ENCODE measurements around the gene ZNF618. TPM values are rescaled to one million over a fixed set of nuclear protein-coding genes. Genes with fewer than 3 reads are reported as not detected.

The ZNF618 gene
- total RNA-seq, 2 experiments from 2014 or later, result not detected

- intact Hi-C loops (cut with micrococcal nuclease; ENCODE audit: unreplicated experiment), result no loop called here
- Histone ChIP-seq H3K9me2 (ENCODE audit: insufficient read depth, low read length) (no peaks in the 10 kb centered on the region), H3K4me2 (ENCODE audit: low read length) (no peak overlapping the region), H2AFZ (ENCODE audit: low read length) (no peak overlapping the region), H3K36me3 (ENCODE audit: insufficient read depth, low read length) (no peaks in the 10 kb centered on the region), H3K4me3 (ENCODE audit: low read depth, low read length, poor library complexity, severe bottlenecking) (no peak overlapping the region), H4K20me1 (ENCODE audit: insufficient read depth, low read length) (no peaks in the 10 kb centered on the region), H3K27ac (ENCODE audit: low read depth, low read length, poor library complexity, severe bottlenecking) (no peak overlapping the region), H3K9me3 (ENCODE audit: low read length) (peaks cover 6% of the 10 kb centered on the region; the same call in 1 of the 2 replicates), H3K4me1 (ENCODE audit: insufficient read depth, low read length, poor library complexity, severe bottlenecking) (no peaks in the 10 kb centered on the region), H3K79me2 (ENCODE audit: insufficient read depth, low read depth, low read length) (no peaks in the 10 kb centered on the region)
- TF ChIP-seq CTCF (conservative IDR thresholded peaks at IDR 0.05; ENCODE audit: low read length), result no peak
- TF ChIP-seq EZH2phosphoT487 (IDR thresholded peaks at IDR 0.05; ENCODE audit: borderline replicate concordance, low read depth, low read length), result no peak
- DNase-seq (ENCODE audit: low spot score), result no peak
- POLR2A ChIA-PET, result no interaction called here
- CTCF ChIA-PET (ENCODE audit: unreplicated experiment), result interaction anchor here (0.6 kb wide), 2 partner anchors 172 to 920 kb away, joined by 5 to 15 read pairs; no protein-coding TSS in a partner anchor
- no TSS peak for BruUV-seq (replicated peaks)
Measured at GRCh38 chr9:114025196-114025753, 149.2 kb downstream of the ZNF618 start.

- no peak for DNase-seq (ENCODE audit: low spot score)
- Histone ChIP-seq H3K27ac (ENCODE audit: low read depth, low read length, poor library complexity, severe bottlenecking) (no peak overlapping the region), H3K4me2 (ENCODE audit: low read length) (no peak overlapping the region), H4K20me1 (ENCODE audit: insufficient read depth, low read length) (no peaks in the 10 kb centered on the region), H3K4me3 (ENCODE audit: low read depth, low read length, poor library complexity, severe bottlenecking) (no peak overlapping the region), H2AFZ (ENCODE audit: low read length) (no peak overlapping the region), H3K9me2 (ENCODE audit: insufficient read depth, low read length) (no peaks in the 10 kb centered on the region), H3K4me1 (ENCODE audit: insufficient read depth, low read length, poor library complexity, severe bottlenecking) (no peaks in the 10 kb centered on the region), H3K9me3 (ENCODE audit: low read length) (peaks cover 6% of the 10 kb centered on the region; the same call in 1 of the 2 replicates), H3K79me2 (ENCODE audit: insufficient read depth, low read depth, low read length) (no peaks in the 10 kb centered on the region), H3K36me3 (ENCODE audit: insufficient read depth, low read length) (no peaks in the 10 kb centered on the region)
- TF ChIP-seq CTCF (conservative IDR thresholded peaks at IDR 0.05; ENCODE audit: low read length) (no peak), EZH2phosphoT487 (IDR thresholded peaks at IDR 0.05; ENCODE audit: borderline replicate concordance, low read depth, low read length) (no peak)
- no TSS peak for BruUV-seq (replicated peaks)
- intact Hi-C loops (cut with micrococcal nuclease; ENCODE audit: unreplicated experiment), result no loop called here
- POLR2A ChIA-PET, result no interaction called here
- CTCF ChIA-PET (ENCODE audit: unreplicated experiment), result interaction anchor here (0.6 kb wide), 2 partner anchors 172 to 920 kb away, joined by 5 to 15 read pairs; no protein-coding TSS in a partner anchor
Measured at GRCh38 chr9:114025760-114026159, 149.7 kb downstream of the ZNF618 start.

- no peak overlapping the region for H2AFZ ChIP-seq (ENCODE audit: low read length)
- POLR2A ChIA-PET, result no interaction called here
- DNase-seq (ENCODE audit: low spot score), result no peak
- no peak overlapping the region for H3K27ac ChIP-seq (ENCODE audit: low read depth, low read length, poor library complexity, severe bottlenecking)
- CTCF ChIA-PET (ENCODE audit: unreplicated experiment), result no interaction called here
- peaks cover 6% of the 10 kb centered on the region; the same call in 1 of the 2 replicates for H3K9me3 ChIP-seq (ENCODE audit: low read length)
- H3K9me2 ChIP-seq (ENCODE audit: insufficient read depth, low read length), result no peaks in the 10 kb centered on the region
- no peak for TF ChIP-seq CTCF (conservative IDR thresholded peaks at IDR 0.05; ENCODE audit: low read length)
- TF ChIP-seq EZH2phosphoT487 (IDR thresholded peaks at IDR 0.05; ENCODE audit: borderline replicate concordance, low read depth, low read length), result no peak
- H4K20me1 ChIP-seq (ENCODE audit: insufficient read depth, low read length), result no peaks in the 10 kb centered on the region
- H3K4me2 ChIP-seq (ENCODE audit: low read length), result no peak overlapping the region
- H3K4me3 ChIP-seq (ENCODE audit: low read depth, low read length, poor library complexity, severe bottlenecking), result no peak overlapping the region
- intact Hi-C loops (cut with micrococcal nuclease; ENCODE audit: unreplicated experiment), result no loop called here
- H3K36me3 ChIP-seq (ENCODE audit: insufficient read depth, low read length), result no peaks in the 10 kb centered on the region
- no peaks in the 10 kb centered on the region for H3K4me1 ChIP-seq (ENCODE audit: insufficient read depth, low read length, poor library complexity, severe bottlenecking)
- no TSS peak for BruUV-seq (replicated peaks)
- no peaks in the 10 kb centered on the region for H3K79me2 ChIP-seq (ENCODE audit: insufficient read depth, low read depth, low read length)
Measured at GRCh38 chr9:114026335-114026734, 150.2 kb downstream of the ZNF618 start.
